Transverse colon (tissue), 4 donors: Measurements from ENCODE around the gene EDC3. TPM values are rescaled to one million over a fixed set of nuclear protein-coding genes. Genes with fewer than 3 reads are reported as not detected.
"Not testable (repeated sequence)": the region's sequence is repeated elsewhere in the genome, so short reads cannot be mapped to it uniquely, and the experiment has no call there.

Experiments
- DNase-seq: peaks from one replicate; pipeline ENCODE4 v3.0.0-alpha.2; 2019
- H3K27ac ChIP-seq, 4 donors: fragments of 200-600 bp; sonication (generic); 2 replicates each; pipeline ENCODE4 v1.5.1; 2016 to 2018; ENCODE audit warnings: inconsistent platforms in 4 of 4
- H3K27me3 ChIP-seq: fragments of 200-600 bp; sonication (generic); 2 replicates; pipeline ENCODE4 v1.5.1; 2017; ENCODE audit warnings: inconsistent platforms
- H3K36me3 ChIP-seq, 4 donors: fragments of 200-600 bp; sonication (generic); 2 replicates each; pipeline ENCODE4 v1.5.1; 2017 to 2019; ENCODE audit warnings: inconsistent platforms in 4 of 4
- H3K4me1 ChIP-seq, 4 donors: fragments of 200-600 bp; sonication (generic); 2 replicates each; pipeline ENCODE4 v1.5.1; 2017 to 2020; ENCODE audit warnings: inconsistent platforms in 4 of 4
- H3K4me3 ChIP-seq, 4 donors: fragments of 200-600 bp; sonication (generic); 1 replicate in 1 of 4; 2 replicates in 3 of 4; pipeline versions ENCODE4 v1.5.1 to v1.6.1; 2017 to 2019; ENCODE audit warnings: inconsistent platforms in 4 of 4
- H3K9me3 ChIP-seq, 2 donors: fragments of 200-600 bp; sonication (generic); 2 replicates each; pipeline ENCODE4 v1.5.1; 2017 to 2019; ENCODE audit warnings: inconsistent platforms in 2 of 2
- CTCF ChIP-seq, 5 experiments: fragments of 200-600 bp in 3 of 5; fragments of 450-650 bp in 2 of 5; sonication (generic) in 3 of 5; IDR thresholded peaks; 1 replicate in 2 of 5; 2 replicates in 3 of 5; pipeline ENCODE4 v1.5.1; 2016 to 2017; ENCODE audit warnings: antibody characterized with exemption in 5 of 5, inconsistent platforms in 3 of 5, mild to moderate bottlenecking in 2 of 5, moderate library complexity in 1 of 5
- EP300 ChIP-seq: sonication (generic); formaldehyde crosslinking; IDR thresholded peaks from one replicate; pipeline ENCODE4 v1.6.1; 2017; ENCODE audit warnings: antibody characterized with exemption, low read depth
- POLR2A ChIP-seq: fragments of 450-650 bp; IDR thresholded peaks from one replicate; pipeline ENCODE4 v1.6.1; 2016; ENCODE audit warnings: antibody characterized with exemption, mild to moderate bottlenecking, moderate library complexity
- POLR2AphosphoS5 ChIP-seq, 3 donors: sonication (generic); formaldehyde crosslinking; IDR thresholded peaks; one replicate each; pipeline ENCODE4 v1.6.1; 2016; ENCODE audit warnings: antibody characterized with exemption in 3 of 3
- WGBS, 2 donors: methylation state at CpG; one replicate each; pipeline ENCODE4 v1.1.5; 2018; ENCODE audit warnings: low coverage in 1 of 2; 5-methylcytosine and 5-hydroxymethylcytosine counted together
- in situ Hi-C, 4 donors: fragments of 200-750 bp; cut with MboI; loops; one replicate each; pipeline versions ENCODE4 v1.15.0 to v1.15.1; 2017; ENCODE audit warnings: low sequenced_read_pairs in 3 of 4, low pct_ligation_motif_present in 1 of 4, low pct_unique_long_range_greater_than_20kb in 1 of 4
- intact Hi-C: fragments of 100-400 bp; cut with DNase I; formaldehyde crosslinking; loops from one replicate; pipeline ENCODE4 v1.15.1; 2023; ENCODE audit warnings: low total_unique reads
- total RNA-seq, 4 donors: library from RNA; depleted of rRNA; stranded (reverse); fragments of >200 nt; gene quantifications; one replicate each; pipeline ENCODE4 v1.1.0, GENCODE V29; 2016

Gene EDC3
- total RNA-seq, 4 donors from 2014 or later = 23.2 to 112 (median 29.4) TPM

- in situ Hi-C loops (no loop called here), intact Hi-C loops (no loop called here)
- peaks cover 60% of the 10 kb centered on the region for H3K27me3 ChIP-seq
Measured at GRCh38 chr15:74733269-74733668, 37.4 kb upstream of the EDC3 start.

GRCh38 chr15:74732846-74733245, 37.0 kb upstream of the EDC3 start:
- intact Hi-C loops (no loop called here), in situ Hi-C loops (no loop called here)
- H3K4me1 ChIP-seq = no peaks in the 10 kb centered on the region
- 80 to 82% methylated on average over 1 to 5 of the region's 5 CpGs for WGBS, 2 donors
- H3K4me3 ChIP-seq = no peak overlapping the region
- H3K36me3 ChIP-seq = no peaks in the 10 kb centered on the region
- TF ChIP-seq POLR2A (no peak), POLR2AphosphoS5 (IDR thresholded peaks at IDR 0.05) (no peak), CTCF (IDR thresholded peaks at IDR 0.05) (no peak), EP300 (no peak)
- DNase-seq = no peak
- H3K27me3 ChIP-seq = peaks cover 63% of the 10 kb centered on the region
- H3K27ac ChIP-seq = no peak overlapping the region
- H3K9me3 ChIP-seq = no peaks in the 10 kb centered on the region

More at GRCh38 chr15:74733269-74733668, 37.4 kb upstream of the EDC3 start:
- 85 to 95% methylated on average over 3 of the region's 3 CpGs for WGBS, 2 donors
- Histone ChIP-seq H3K4me3 (no peak overlapping the region), H3K4me1 (no peaks in the 10 kb centered on the region), H3K9me3 (no peaks in the 10 kb centered on the region), H3K27ac (no peak overlapping the region), H3K36me3 (no peaks in the 10 kb centered on the region)
- TF ChIP-seq CTCF (IDR thresholded peaks at IDR 0.05) (no peak), POLR2AphosphoS5 (IDR thresholded peaks at IDR 0.05) (no peak), EP300 (no peak), POLR2A (no peak)
- DNase-seq = no peak

- no peak overlapping the region for H3K4me3 ChIP-seq
- DNase-seq = no peak
- in situ Hi-C loops (no loop called here), intact Hi-C loops (no loop called here)
- no peak for TF ChIP-seq POLR2AphosphoS5 (IDR thresholded peaks at IDR 0.05)
- TF ChIP-seq EP300 = no peak
- TF ChIP-seq POLR2A = no peak
- TF ChIP-seq CTCF (IDR thresholded peaks at IDR 0.05) = no peak
- H3K27ac ChIP-seq = no peak overlapping the region
- no peaks in the 10 kb centered on the region for H3K9me3 ChIP-seq
- no peaks in the 10 kb centered on the region for H3K36me3 ChIP-seq
- peaks cover 73% of the 10 kb centered on the region for H3K27me3 ChIP-seq
- WGBS, 2 donors = 81 to 100% methylated on average over 2 to 7 of the region's 7 CpGs
- H3K4me1 ChIP-seq = peaks cover 7 to 13% (median 13%) of the 10 kb centered on the region in 4 donors
Measured at GRCh38 chr15:74730619-74731316, 34.9 kb upstream of the EDC3 start.

GRCh38 chr15:74729372-74729771, 33.5 kb upstream of the EDC3 start:
- Histone ChIP-seq H3K4me1 (peaks cover 7 to 17% (median 14%) of the 10 kb centered on the region in 4 donors), H3K27me3 (peaks cover 82% of the 10 kb centered on the region)
- intact Hi-C loops, DNase-seq, H3K36me3 ChIP-seq, in situ Hi-C loops, H3K27ac ChIP-seq, H3K9me3 ChIP-seq, H3K4me3 ChIP-seq: not testable (repeated sequence)
- WGBS, 2 donors = 46 to 75% methylated on average over 3 to 6 of the region's 6 CpGs

GRCh38 chr15:74728699-74729098, 32.9 kb upstream of the EDC3 start:
- H3K36me3 ChIP-seq, H3K27ac ChIP-seq, in situ Hi-C loops, H3K4me3 ChIP-seq, intact Hi-C loops, H3K9me3 ChIP-seq, DNase-seq: not testable (repeated sequence)
- Histone ChIP-seq H3K27me3 (peaks cover 78% of the 10 kb centered on the region), H3K4me1 (peaks cover 7 to 17% (median 14%) of the 10 kb centered on the region in 4 donors)
- 92% methylated on average over 12 of the region's 30 CpGs; no CpG with 5 or more reads in 1 of the 2 donors for WGBS, 2 donors
